GM12865 (cell line): ENCODE results near the gene RAB25.
"Not testable (repeated sequence)": the region's sequence is repeated elsewhere in the genome, so short reads cannot be mapped to it uniquely, and the experiment has no call there.

ENCODE experiments used
- DNase-seq: peaks from one replicate; pipeline ENCODE4 v3.0.0; 2010; ENCODE audit warnings: low read depth
- H3K4me3 ChIP-seq: 2 replicates; pipeline ENCODE4 v1.5.1; 2011; ENCODE audit warnings: mild to moderate bottlenecking, low read depth, low read length, control low read depth
- CTCF ChIP-seq: IDR thresholded peaks from 2 replicates; pipeline ENCODE4 v1.5.1; 2011; ENCODE audit warnings: low read length, control low read depth, low read depth, inconsistent platforms; ENCODE audit not compliant: insufficient read depth; ENCODE audit errors: missing control alignments

The RAB25 gene

GRCh38 chr1:156065212-156065611 lies 4.3 kb downstream of the RAB25 start:
- H3K4me3 ChIP-seq = no peak overlapping the region
- no peak for DNase-seq
- no peak for TF ChIP-seq CTCF

- H3K4me3 ChIP-seq = no peak overlapping the region
- TF ChIP-seq CTCF = no peak
Observed at GRCh38 chr1:156065871-156066270, 4.9 kb downstream of the RAB25 start.

GRCh38 chr1:156067262-156067661 lies 6.3 kb downstream of the RAB25 start:
- DNase-seq = no peak
- no peak for TF ChIP-seq CTCF
- no peak overlapping the region for H3K4me3 ChIP-seq

More at GRCh38 chr1:156065871-156066270, 4.9 kb downstream of the RAB25 start:
- DNase-seq = no peak

- no peak overlapping the region for H3K4me3 ChIP-seq
- DNase-seq = no peak
- no peak for TF ChIP-seq CTCF
Observed at GRCh38 chr1:156069490-156070455, 8.8 kb downstream of the RAB25 start.

GRCh38 chr1:156070548-156070947 lies 9.6 kb downstream of the RAB25 start:
- DNase-seq = no peak
- TF ChIP-seq CTCF = no peak

GRCh38 chr1:156071332-156071816 lies 10.4 kb downstream of the RAB25 start:
- not testable (repeated sequence) for H3K4me3 ChIP-seq, DNase-seq

More at GRCh38 chr1:156070548-156070947, 9.6 kb downstream of the RAB25 start:
- no peak overlapping the region for H3K4me3 ChIP-seq

- TF ChIP-seq CTCF = no peak
- no peak for DNase-seq
- H3K4me3 ChIP-seq = no peak overlapping the region
Observed at GRCh38 chr1:156072251-156072650, 11.3 kb downstream of the RAB25 start.
